Loucy (cell line): ENCODE measurements around the gene MCEE.
"Not testable (repeated sequence)": the region's sequence is repeated elsewhere in the genome, so short reads cannot be mapped to it uniquely, and the experiment has no call there.

Experiments used
- H2AFZ ChIP-seq: fragments of 200-600 bp; sonication (generic); 2 replicates; pipeline ENCODE4 v1.6.0; 2016; ENCODE audit warnings: antibody characterized with exemption, mild to moderate bottlenecking, low read length, moderate library complexity
- H3F3A ChIP-seq: fragments of 200-600 bp; 2 replicates; pipeline ENCODE4 v1.6.0; 2016; ENCODE audit warnings: antibody characterized with exemption, low read depth, mild to moderate bottlenecking
- H3K27me3 ChIP-seq: fragments of 200-600 bp; sonication (generic); 2 replicates; pipeline ENCODE4 v1.6.1; 2014; ENCODE audit warnings: low read length, mild to moderate bottlenecking; ENCODE audit not compliant: insufficient read depth, poor library complexity, severe bottlenecking
- H3K36me3 ChIP-seq: fragments of 200-600 bp; sonication (generic); 2 replicates; pipeline ENCODE4 v1.6.1; 2016; ENCODE audit warnings: low read length; ENCODE audit not compliant: insufficient read depth
- H3K4me1 ChIP-seq: fragments of 200-600 bp; sonication (generic); 2 replicates; pipeline ENCODE4 v1.5.1; 2014; ENCODE audit warnings: low read length, mild to moderate bottlenecking; ENCODE audit not compliant: insufficient read depth, poor library complexity, severe bottlenecking
- H3K4me2 ChIP-seq: fragments of 200-600 bp; sonication (generic); 2 replicates; pipeline ENCODE4 v1.6.0; 2014; ENCODE audit warnings: antibody characterized with exemption, low read length, low read depth, mild to moderate bottlenecking; ENCODE audit not compliant: poor library complexity, severe bottlenecking
- H3K4me3 ChIP-seq: fragments of 200-600 bp; sonication (generic); 2 replicates; pipeline ENCODE4 v1.5.1; 2014; ENCODE audit warnings: low read length, mild to moderate bottlenecking, mixed read lengths; ENCODE audit not compliant: poor library complexity, severe bottlenecking
- H3K79me2 ChIP-seq: fragments of 200-600 bp; sonication (generic); 2 replicates; pipeline ENCODE4 v1.6.1; 2014; ENCODE audit warnings: low read length; ENCODE audit not compliant: insufficient read depth
- H3K9ac ChIP-seq: fragments of 200-600 bp; sonication (generic); 2 replicates; pipeline ENCODE4 v1.6.0; 2014; ENCODE audit warnings: mild to moderate bottlenecking, low read depth, low read length, moderate library complexity; ENCODE audit not compliant: poor library complexity, severe bottlenecking
- H3K9me2 ChIP-seq: fragments of 200-600 bp; sonication (generic); replicated peaks from 2 replicates; pipeline ENCODE4 v1.6.1; 2016; ENCODE audit warnings: low read depth, low read length, mixed read lengths
- H3K9me3 ChIP-seq: fragments of 200-600 bp; sonication (generic); 2 replicates; pipeline ENCODE4 v1.6.1; 2014; ENCODE audit warnings: mild to moderate bottlenecking, antibody characterized with exemption, low read length, low read depth; ENCODE audit not compliant: insufficient read depth
- H4K20me1 ChIP-seq: fragments of 200-600 bp; sonication (generic); 2 replicates; pipeline ENCODE4 v1.6.0; 2014; ENCODE audit warnings: antibody characterized with exemption, low read length, mild to moderate bottlenecking; ENCODE audit not compliant: insufficient read depth, poor library complexity, severe bottlenecking
- EZH2phosphoT487 ChIP-seq: fragments of 200-600 bp; IDR thresholded peaks from 2 replicates; pipeline ENCODE4 v1.6.1; 2018; ENCODE audit warnings: antibody characterized with exemption, mild to moderate bottlenecking, moderate library complexity, borderline replicate concordance
- TF ChIP-seq, protein P1 (sequence below): fragments of 200-600 bp; sonication (generic); conservative IDR thresholded peaks from 2 replicates; pipeline ENCODE4 v1.5.1; 2014; ENCODE audit warnings: mild to moderate bottlenecking, antibody characterized with exemption, low read length

The MCEE gene

DNA sequence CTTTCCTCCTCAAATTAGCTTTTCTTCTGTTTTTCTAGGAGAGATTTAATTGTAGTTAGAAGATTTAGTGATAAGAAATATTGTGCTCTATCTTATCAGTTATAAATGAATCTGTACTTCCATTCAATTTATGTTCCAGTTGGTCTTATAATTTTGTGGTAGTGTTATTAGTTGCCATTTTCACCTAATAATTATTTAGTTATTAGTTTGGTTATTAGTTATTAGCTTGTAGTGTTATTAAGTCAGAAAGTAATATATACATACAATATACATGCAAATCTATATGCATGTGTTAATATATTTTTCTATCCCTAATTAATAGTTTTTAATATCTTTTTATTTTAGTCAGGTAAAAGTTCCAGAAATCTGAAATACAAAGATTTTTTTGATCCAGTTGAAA is 3.6 kb upstream of the MCEE start:
- TF ChIP-seq, protein P1, sequence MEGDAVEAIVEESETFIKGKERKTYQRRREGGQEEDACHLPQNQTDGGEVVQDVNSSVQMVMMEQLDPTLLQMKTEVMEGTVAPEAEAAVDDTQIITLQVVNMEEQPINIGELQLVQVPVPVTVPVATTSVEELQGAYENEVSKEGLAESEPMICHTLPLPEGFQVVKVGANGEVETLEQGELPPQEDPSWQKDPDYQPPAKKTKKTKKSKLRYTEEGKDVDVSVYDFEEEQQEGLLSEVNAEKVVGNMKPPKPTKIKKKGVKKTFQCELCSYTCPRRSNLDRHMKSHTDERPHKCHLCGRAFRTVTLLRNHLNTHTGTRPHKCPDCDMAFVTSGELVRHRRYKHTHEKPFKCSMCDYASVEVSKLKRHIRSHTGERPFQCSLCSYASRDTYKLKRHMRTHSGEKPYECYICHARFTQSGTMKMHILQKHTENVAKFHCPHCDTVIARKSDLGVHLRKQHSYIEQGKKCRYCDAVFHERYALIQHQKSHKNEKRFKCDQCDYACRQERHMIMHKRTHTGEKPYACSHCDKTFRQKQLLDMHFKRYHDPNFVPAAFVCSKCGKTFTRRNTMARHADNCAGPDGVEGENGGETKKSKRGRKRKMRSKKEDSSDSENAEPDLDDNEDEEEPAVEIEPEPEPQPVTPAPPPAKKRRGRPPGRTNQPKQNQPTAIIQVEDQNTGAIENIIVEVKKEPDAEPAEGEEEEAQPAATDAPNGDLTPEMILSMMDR = no peak
- no peak for TF ChIP-seq EZH2phosphoT487
- peak overlapping the region; percentile 99 for H3K4me3 ChIP-seq
- no peaks in the 10 kb centered on the region for H3F3A ChIP-seq
- H3K9me2 ChIP-seq = no peaks in the 10 kb centered on the region
- H3K36me3 ChIP-seq = peaks cover 39% of the 10 kb centered on the region
- H4K20me1 ChIP-seq = peaks cover 25% of the 10 kb centered on the region
- no peak overlapping the region for H2AFZ ChIP-seq
- H3K4me1 ChIP-seq = peaks cover 29% of the 10 kb centered on the region
- no peaks in the 10 kb centered on the region for H3K9me3 ChIP-seq
- H3K79me2 ChIP-seq = peaks cover 53% of the 10 kb centered on the region
- peak overlapping the region; percentile 93 for H3K4me2 ChIP-seq
- no peaks in the 10 kb centered on the region for H3K27me3 ChIP-seq
- peak overlapping the region; percentile 26 for H3K9ac ChIP-seq

DNA sequence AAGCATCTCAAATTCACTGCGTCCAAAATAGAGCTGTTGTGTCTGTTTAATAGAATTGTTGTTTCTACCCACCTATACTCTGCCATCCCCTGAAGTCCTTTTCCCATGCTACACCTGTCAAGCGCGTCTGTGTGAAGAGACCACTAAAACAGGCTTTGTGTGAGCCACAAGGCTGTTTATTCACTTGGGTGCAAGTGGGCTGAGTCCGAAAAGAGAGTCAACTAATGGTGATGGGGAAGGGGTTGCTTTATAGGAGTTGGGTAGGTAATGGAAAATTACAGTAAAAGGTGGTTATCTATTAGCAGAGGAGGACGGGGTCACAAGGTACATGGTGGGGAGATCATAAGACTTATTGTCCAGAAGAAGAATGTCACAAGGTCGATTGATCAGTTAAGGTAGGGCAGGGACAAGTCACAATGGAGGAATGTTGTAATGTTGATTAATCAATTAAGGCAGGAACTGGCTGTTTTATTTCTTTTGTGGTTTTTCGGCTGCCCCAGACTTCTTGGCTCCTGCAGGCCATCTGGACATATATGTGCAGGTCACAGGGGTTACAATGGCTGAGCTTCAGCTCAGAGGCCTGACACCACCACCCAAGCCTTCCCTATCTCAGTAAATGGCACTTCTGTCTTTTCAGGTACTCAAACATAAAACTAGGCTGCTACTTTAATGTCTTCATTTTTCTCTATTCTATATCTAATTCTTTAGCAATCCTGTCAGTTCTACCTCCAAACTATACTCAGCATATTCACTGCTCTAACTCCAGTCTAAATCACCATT is 1.5 kb upstream of the MCEE start:
- H3K4me2 ChIP-seq = peak overlapping the region; percentile 93
- peaks cover 25% of the 10 kb centered on the region for H4K20me1 ChIP-seq
- peaks cover 46% of the 10 kb centered on the region for H3K4me1 ChIP-seq
- H3K9ac ChIP-seq = peak overlapping the region; percentile 98
- H3F3A ChIP-seq, H3K9me3 ChIP-seq, H3K27me3 ChIP-seq, H2AFZ ChIP-seq, H3K9me2 ChIP-seq: not testable (repeated sequence)
- peaks cover 23% of the 10 kb centered on the region for H3K36me3 ChIP-seq
- peaks cover 68% of the 10 kb centered on the region for H3K79me2 ChIP-seq
- peak overlapping the region; percentile 99 for H3K4me3 ChIP-seq

DNA sequence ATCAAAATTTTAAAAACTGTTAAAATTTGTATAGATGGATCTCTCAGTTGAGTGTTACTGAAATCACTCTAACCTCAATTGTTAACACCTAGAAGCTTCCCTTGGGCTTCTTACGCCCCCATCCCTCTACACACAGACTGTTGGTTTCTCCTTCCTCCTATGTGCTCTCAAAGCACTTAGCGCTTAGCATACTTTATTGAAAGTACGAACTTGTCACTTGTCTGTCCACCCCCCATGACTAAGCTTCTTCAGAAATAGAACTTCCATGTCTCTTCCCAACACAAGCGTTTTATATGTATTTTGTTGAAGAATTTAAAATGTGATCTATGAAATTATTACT is 846 bp upstream of the MCEE start:
- Histone ChIP-seq H3K4me1 (peaks cover 46% of the 10 kb centered on the region), H4K20me1 (peaks cover 25% of the 10 kb centered on the region), H3K27me3 (no peaks in the 10 kb centered on the region), H3F3A (no peaks in the 10 kb centered on the region), H3K79me2 (peaks cover 69% of the 10 kb centered on the region), H3K36me3 (peaks cover 15% of the 10 kb centered on the region), H3K4me2 (peak overlapping the region; percentile 93), H3K9me2 (no peaks in the 10 kb centered on the region), H2AFZ (peak overlapping the region; percentile 99), H3K9ac (peak overlapping the region; percentile 98), H3K9me3 (no peaks in the 10 kb centered on the region), H3K4me3 (peak overlapping the region; percentile 99)
- TF ChIP-seq, protein P1 = no peak
- TF ChIP-seq EZH2phosphoT487 = no peak

GRCh38 chr2:71129902-71130151 is 202 bp downstream of the MCEE start:
- Histone ChIP-seq H4K20me1 (peaks cover 25% of the 10 kb centered on the region), H3K4me3 (peak overlapping the region; percentile 99), H3F3A (no peaks in the 10 kb centered on the region), H3K9me2 (no peaks in the 10 kb centered on the region), H3K36me3 (peaks cover 10% of the 10 kb centered on the region), H3K4me2 (peak overlapping the region; percentile 93), H3K4me1 (peaks cover 46% of the 10 kb centered on the region), H3K79me2 (peaks cover 69% of the 10 kb centered on the region), H2AFZ (peak overlapping the region; percentile 99), H3K9me3 (no peaks in the 10 kb centered on the region), H3K9ac (peak overlapping the region; percentile 98), H3K27me3 (no peaks in the 10 kb centered on the region)
- TF ChIP-seq, protein P1 = no peak
- no peak for TF ChIP-seq EZH2phosphoT487
